HEK293 (cell line): Measurements from ENCODE around the gene ALG3.
A peak's percentile ranks its signal among the peaks of the same experiment; 100 is the strongest.

Experiments used
- CTCF ChIA-PET: fragments of 350-600 bp; formaldehyde crosslinking; extraction: SDS; loops from one replicate; lab custom pipeline; 2021; ENCODE audit warnings: antibody characterized with exemption; lab: Yijun Ruan, JAX
- POLR2A ChIA-PET: fragments of 300-600 bp; formaldehyde crosslinking; extraction: SDS; loops from one replicate; lab custom pipeline; 2020; ENCODE audit warnings: antibody characterized with exemption, inconsistent platforms; lab: Yijun Ruan, JAX
- H3K27ac ChIP-seq: fragments of 200-500 bp; sonication (Bioruptor generic); 2 replicates; pipeline ENCODE4 v1.5.1; 2014; ENCODE audit warnings: low read depth, low read length, control low read depth, inconsistent platforms; ENCODE audit errors: extremely low read depth
- H3K36me3 ChIP-seq, 2 experiments: fragments of 200-500 bp in 1 of 2; sonication (Bioruptor generic) in 1 of 2; 1 replicate in 1 of 2; 2 replicates in 1 of 2; pipeline ENCODE4 v1.5.1; 2014 to 2017; ENCODE audit warnings: inconsistent platforms in 2 of 2, low read length in 2 of 2; ENCODE audit not compliant: control insufficient read depth in 2 of 2, insufficient read depth in 1 of 2
- H3K4me1 ChIP-seq: fragments of 200-500 bp; sonication (Bioruptor generic); 2 replicates; pipeline ENCODE4 v1.5.1; 2014; ENCODE audit warnings: mild to moderate bottlenecking, low read length, inconsistent platforms; ENCODE audit not compliant: control insufficient read depth, insufficient read depth
- H3K4me3 ChIP-seq: 2 replicates; pipeline ENCODE4 v1.5.1; 2011; ENCODE audit warnings: low read depth, mild to moderate bottlenecking, control low read depth, low read length, moderate library complexity
- H3K9me3 ChIP-seq: fragments of 200-500 bp; sonication (Bioruptor generic); 2 replicates; pipeline ENCODE4 v1.5.1; 2014; ENCODE audit warnings: low read depth, low read length, inconsistent platforms; ENCODE audit not compliant: control insufficient read depth, insufficient read depth
- GLIS2 ChIP-seq: fragments of 450-650 bp; formaldehyde crosslinking; IDR thresholded peaks from 2 replicates; pipeline ENCODE4 v1.5.1; 2016; ENCODE audit warnings: missing biosample characterization, missing genetic modification characterization
- HIC1 ChIP-seq: fragments of 450-650 bp; formaldehyde crosslinking; IDR thresholded peaks from 2 replicates; pipeline ENCODE4 v1.5.1; 2016; ENCODE audit warnings: missing biosample characterization, missing genetic modification characterization
- PATZ1 ChIP-seq: fragments of 450-650 bp; formaldehyde crosslinking; IDR thresholded peaks from 2 replicates; pipeline ENCODE4 v1.5.1; 2016; ENCODE audit warnings: missing biosample characterization, missing genetic modification characterization
- YY1 ChIP-seq: fragments of 450-650 bp; formaldehyde crosslinking; IDR thresholded peaks from 2 replicates; pipeline ENCODE4 v1.5.1; 2018; ENCODE audit warnings: missing biosample characterization, missing genetic modification characterization
- ZBTB11 ChIP-seq: fragments of 450-650 bp; formaldehyde crosslinking; conservative IDR thresholded peaks from 2 replicates; pipeline ENCODE4 v1.5.1; 2016; ENCODE audit warnings: low read depth, missing biosample characterization, missing genetic modification characterization
- ZBTB20 ChIP-seq: fragments of 450-650 bp; formaldehyde crosslinking; IDR thresholded peaks from 2 replicates; pipeline ENCODE4 v1.5.1; 2016; ENCODE audit warnings: missing biosample characterization, missing genetic modification characterization
- ZBTB26 ChIP-seq: fragments of 450-650 bp; formaldehyde crosslinking; optimal IDR thresholded peaks from 2 replicates; pipeline ENCODE3; 2016; ENCODE audit warnings: missing biosample characterization, mild to moderate bottlenecking, missing genetic modification characterization
- ZBTB8A ChIP-seq: fragments of 450-650 bp; formaldehyde crosslinking; IDR thresholded peaks from 2 replicates; pipeline ENCODE4 v1.5.1; 2016; ENCODE audit warnings: missing biosample characterization, missing genetic modification characterization
- ZFP3 ChIP-seq: fragments of 450-650 bp; formaldehyde crosslinking; IDR thresholded peaks from 2 replicates; pipeline ENCODE4 v1.5.1; 2016; ENCODE audit warnings: low read depth, missing biosample characterization, missing genetic modification characterization
- ZNF133 ChIP-seq: fragments of 450-650 bp; formaldehyde crosslinking; IDR thresholded peaks from 2 replicates; pipeline ENCODE4 v1.5.1; 2016; ENCODE audit warnings: missing biosample characterization, missing genetic modification characterization
- ZNF335 ChIP-seq: fragments of 450-650 bp; formaldehyde crosslinking; conservative IDR thresholded peaks from 2 replicates; pipeline ENCODE4 v1.5.1; 2016; ENCODE audit warnings: missing biosample characterization, missing genetic modification characterization
- ZNF426 ChIP-seq: fragments of 450-650 bp; formaldehyde crosslinking; IDR thresholded peaks from 2 replicates; pipeline ENCODE4 v1.5.1; 2017; ENCODE audit warnings: missing biosample characterization, missing genetic modification characterization, mild to moderate bottlenecking, inconsistent platforms, moderate library complexity
- ZNF501 ChIP-seq: fragments of 450-650 bp; formaldehyde crosslinking; IDR thresholded peaks from 2 replicates; pipeline ENCODE4 v1.5.1; 2016; ENCODE audit warnings: missing biosample characterization, missing genetic modification characterization
- ZNF610 ChIP-seq: fragments of 450-650 bp; formaldehyde crosslinking; IDR thresholded peaks from 2 replicates; pipeline ENCODE4 v1.5.1; 2016; ENCODE audit warnings: missing biosample characterization, missing genetic modification characterization, borderline replicate concordance
- ZNF664 ChIP-seq: fragments of 450-650 bp; formaldehyde crosslinking; IDR thresholded peaks from 2 replicates; pipeline ENCODE4 v1.5.1; 2016; ENCODE audit warnings: missing biosample characterization, missing genetic modification characterization

ALG3 gene

GRCh38 chr3:184260724-184261269 lies 12.0 kb upstream of the ALG3 start:
- H3K27ac ChIP-seq: peak overlapping the region; percentile 31; the same call in 1 of the 2 replicates
- TF ChIP-seq ZNF664 (no peak), ZNF501 (tag by site-specific recombination) (0 out of 2 replicates have a peak, but pooled peaks have one; percentile 25), GLIS2 (tag by site-specific recombination) (peak; percentile 62), ZBTB20 (tag by site-specific recombination) (peak; percentile 83), ZNF335 (tag by site-specific recombination) (0 out of 2 replicates have a peak, but pooled peaks have one; percentile 26), ZBTB8A (tag by site-specific recombination) (peak; percentile 73), HIC1 (peak; percentile 63), PATZ1 (tag by site-specific recombination) (peak; percentile 19), ZNF426 (tag by site-specific recombination) (no peak), ZFP3 (tag by site-specific recombination) (no peak), YY1 (0 out of 2 replicates have a peak, but pooled peaks have one; percentile 31), ZNF133 (tag by site-specific recombination) (no peak), ZNF610 (no peak), ZBTB26 (tag by site-specific recombination) (peak; percentile 51), ZBTB11 (peak; percentile 45)
- ChIA-PET CTCF (interaction anchor here (1.3 kb wide), 1 partner anchor 31 kb away, joined by 3 read pairs; no protein-coding TSS in a partner anchor), POLR2A (interaction anchor here (0.6 to 1.3 kb wide), 4 partner anchors 34 to 279 kb away, joined by 3 to 7 read pairs (median 3); no protein-coding TSS in a partner anchor)
- H3K36me3 ChIP-seq: peaks cover 0 to 6% of the 10 kb centered on the region in 2 experiments; a peak in 1 of 3 replicates
- H3K9me3 ChIP-seq: no peaks in the 10 kb centered on the region
- peak overlapping the region; percentile 50 for H3K4me3 ChIP-seq
- no peaks in the 10 kb centered on the region; the same call in 1 of the 2 replicates for H3K4me1 ChIP-seq
